ENCODE measurements around the gene SLC30A10. TPM values are rescaled to one million over a fixed set of nuclear protein-coding genes. Genes with fewer than 3 reads are reported as not detected.

SLC30A10 gene
- 0.06 to 0.09 TPM (median 0.07 TPM) in 3 of 5 replicates, not detected in the others for total RNA-seq (2022; extraction: Qiagen RNA extraction; ENCODE audit: low read depth)

DNA sequence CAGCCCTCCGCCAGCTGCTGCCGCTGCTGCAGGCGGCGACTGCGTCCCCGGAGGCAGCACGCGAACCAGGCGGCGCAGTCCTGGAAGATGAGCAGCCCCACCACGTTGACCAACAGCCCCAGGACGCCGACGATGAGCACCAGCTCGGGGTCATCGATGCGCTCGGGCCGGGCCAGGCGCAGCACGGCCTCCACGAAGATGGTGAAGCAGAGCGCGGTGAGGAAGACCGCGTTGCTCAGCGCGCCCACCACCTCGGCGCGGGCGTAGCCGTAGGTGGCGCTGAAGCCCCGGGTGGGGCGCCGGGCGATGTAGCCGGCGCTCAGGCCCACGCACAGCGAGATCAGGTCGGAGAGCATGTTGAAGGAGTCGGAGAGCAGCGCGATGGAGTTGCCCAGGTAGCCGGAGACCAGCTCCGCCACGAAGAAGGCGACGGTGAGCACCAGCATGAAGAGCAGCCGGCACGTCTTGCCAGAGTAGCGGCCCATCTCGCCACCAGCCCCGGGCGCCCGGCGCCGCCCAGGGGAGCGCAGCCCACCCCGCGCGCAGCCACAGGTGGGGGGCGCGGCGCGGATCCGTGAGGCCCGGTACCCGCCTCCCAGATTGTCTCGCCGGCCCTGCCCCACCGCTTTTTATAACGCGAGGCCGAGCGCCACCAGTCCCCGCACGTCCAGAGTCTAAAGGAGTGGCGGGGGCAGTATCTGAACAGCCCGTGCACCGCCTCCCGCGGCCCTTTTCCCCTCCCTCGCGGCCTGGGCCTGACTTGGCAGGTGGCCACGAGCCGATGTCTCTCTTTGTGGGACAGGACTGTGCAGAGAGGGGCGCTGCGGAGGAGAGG lies at the start of gene SLC30A10:
TSS of gene SLC30A10 (minus strand) at position 602 of the 835 bp plus-strand sequence. CDS start at position 485, 117 bp downstream.

Other genes with a start within 250 kb of the SLC30A10 start
- 69.6 to 99.0 TPM (median 76.1 TPM) in 5 replicates for gene EPRS1, start 117.9 kb upstream of the SLC30A10 start, total RNA-seq (2022; extraction: Qiagen RNA extraction; ENCODE audit: low read depth)
- gene BPNT1, start 161.2 kb upstream of the SLC30A10 start, total RNA-seq (2022; extraction: Qiagen RNA extraction; ENCODE audit: low read depth) = 17.0 to 20.6 TPM (median 18.9 TPM) in 5 replicates
- 77.5 to 129 TPM (median 104 TPM) in 5 replicates for gene IARS2, start 165.6 kb upstream of the SLC30A10 start, total RNA-seq (2022; extraction: Qiagen RNA extraction; ENCODE audit: low read depth)

Data from A549 treated with RU486 at 1 μM for 4 hours (cell line).